BE2C (cell line): ENCODE results near the gene NR2F1.

Experiments used
- DNase-seq: peaks from one replicate; pipeline ENCODE4 v3.0.0-alpha.2; 2020
- H3K27me3 ChIP-seq: fragments of 250-450 bp; sonication (Bioruptor Pico); 2 replicates; pipeline ENCODE4 v1.5.1; 2020; ENCODE audit warnings: mild to moderate bottlenecking
- H3K36me3 ChIP-seq: fragments of 250-450 bp; sonication (Bioruptor Pico); 2 replicates; pipeline ENCODE4 v1.5.1; 2020; ENCODE audit warnings: mild to moderate bottlenecking
- H3K4me1 ChIP-seq: fragments of 250-450 bp; sonication (Bioruptor Pico); 2 replicates; pipeline ENCODE4 v1.5.1; 2020
- H3K4me3 ChIP-seq: 2 replicates; pipeline ENCODE4 v1.5.1; 2011; ENCODE audit warnings: low read depth, low read length
- H3K9me3 ChIP-seq: fragments of 250-450 bp; sonication (Bioruptor Pico); 2 replicates; pipeline ENCODE4 v1.5.1; 2020
- CTCF ChIP-seq: IDR thresholded peaks from 2 replicates; pipeline ENCODE4 v1.5.1; 2012; ENCODE audit warnings: mild to moderate bottlenecking, low read depth, low read length

NR2F1 gene

GRCh38 chr5:93582167-93582462 lies 907 bp upstream of the NR2F1 start:
- TF ChIP-seq CTCF: no peak
- DNase-seq: no peak
- no peaks in the 10 kb centered on the region for H3K9me3 ChIP-seq
- H3K36me3 ChIP-seq: no peaks in the 10 kb centered on the region
- peak overlapping the region; percentile 93 for H3K4me3 ChIP-seq
- H3K27me3 ChIP-seq: no peaks in the 10 kb centered on the region
- H3K4me1 ChIP-seq: no peaks in the 10 kb centered on the region

GRCh38 chr5:93583439-93583767 lies 381 bp downstream of the NR2F1 start:
- H3K4me1 ChIP-seq: no peaks in the 10 kb centered on the region
- H3K27me3 ChIP-seq: no peaks in the 10 kb centered on the region
- no peak for TF ChIP-seq CTCF
- peak overlapping the region; percentile 93 for H3K4me3 ChIP-seq
- peaks cover 7% of the 10 kb centered on the region for H3K36me3 ChIP-seq
- no peak for DNase-seq
- H3K9me3 ChIP-seq: no peaks in the 10 kb centered on the region

GRCh38 chr5:93583768-93584595 lies 960 bp downstream of the NR2F1 start:
- no peaks in the 10 kb centered on the region for H3K27me3 ChIP-seq
- peak overlapping the region; percentile 93 for H3K4me3 ChIP-seq
- no peak for TF ChIP-seq CTCF
- H3K36me3 ChIP-seq: peaks cover 8% of the 10 kb centered on the region
- H3K9me3 ChIP-seq: no peaks in the 10 kb centered on the region
- peak; percentile 81 for DNase-seq
- no peaks in the 10 kb centered on the region for H3K4me1 ChIP-seq

- H3K36me3 ChIP-seq: peaks cover 10% of the 10 kb centered on the region
- H3K4me3 ChIP-seq: peak overlapping the region; percentile 93
- H3K4me1 ChIP-seq: no peaks in the 10 kb centered on the region
- peak; percentile 45 for DNase-seq
- no peaks in the 10 kb centered on the region for H3K9me3 ChIP-seq
- TF ChIP-seq CTCF: no peak
- no peaks in the 10 kb centered on the region for H3K27me3 ChIP-seq
Observed at GRCh38 chr5:93584596-93585040, 1.6 kb downstream of the NR2F1 start.

- Histone ChIP-seq H3K4me1 (no peaks in the 10 kb centered on the region), H3K36me3 (peaks cover 10% of the 10 kb centered on the region), H3K27me3 (no peaks in the 10 kb centered on the region), H3K9me3 (no peaks in the 10 kb centered on the region), H3K4me3 (peak overlapping the region; percentile 71)
- peak; percentile 44 for DNase-seq
- no peak for TF ChIP-seq CTCF
Observed at GRCh38 chr5:93585041-93585766, 2.2 kb downstream of the NR2F1 start.

GRCh38 chr5:93585767-93586385 lies 2.9 kb downstream of the NR2F1 start:
- Histone ChIP-seq H3K4me3 (peak overlapping the region; percentile 71), H3K36me3 (peaks cover 10% of the 10 kb centered on the region), H3K9me3 (no peaks in the 10 kb centered on the region), H3K4me1 (no peaks in the 10 kb centered on the region), H3K27me3 (no peaks in the 10 kb centered on the region)
- no peak for DNase-seq
- no peak for TF ChIP-seq CTCF
